NCI-H774 (cell line): ENCODE data around the gene MYH3.
"Not testable (repeated sequence)": the region's sequence is repeated elsewhere in the genome, so short reads cannot be mapped to it uniquely, and the experiment has no call there.

Experiments used
- DNase-seq: peaks from one replicate; lab custom pipeline; 2025; lab: John Stamatoyannopoulos, UW

Gene MYH3

DNA sequence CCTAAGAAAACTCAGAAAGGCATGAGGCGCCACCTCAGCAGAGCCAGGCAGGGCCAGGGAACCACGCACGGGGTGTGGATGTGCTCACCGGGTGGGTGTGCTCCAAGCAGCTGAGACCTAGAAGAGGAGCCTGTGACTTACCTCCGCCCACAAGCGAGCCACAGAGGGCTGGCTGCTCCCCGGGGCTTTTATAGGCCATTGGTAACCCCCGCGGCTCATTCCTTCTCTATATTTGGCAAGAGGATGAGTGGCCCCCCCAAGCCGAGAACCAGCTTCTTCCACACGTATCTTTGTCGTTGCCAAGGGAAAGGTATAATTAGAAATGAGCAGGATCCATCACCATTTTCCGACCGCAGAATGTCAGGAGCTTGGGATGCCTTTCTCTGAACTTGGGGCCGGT lies at the start of gene MYH3:
Gene MYH3 (minus strand): TSS at position 162 of the 400 bp plus-strand sequence. CDS start 2,245 bp downstream, outside the sequence.
- DNase-seq = no peak

DNA sequence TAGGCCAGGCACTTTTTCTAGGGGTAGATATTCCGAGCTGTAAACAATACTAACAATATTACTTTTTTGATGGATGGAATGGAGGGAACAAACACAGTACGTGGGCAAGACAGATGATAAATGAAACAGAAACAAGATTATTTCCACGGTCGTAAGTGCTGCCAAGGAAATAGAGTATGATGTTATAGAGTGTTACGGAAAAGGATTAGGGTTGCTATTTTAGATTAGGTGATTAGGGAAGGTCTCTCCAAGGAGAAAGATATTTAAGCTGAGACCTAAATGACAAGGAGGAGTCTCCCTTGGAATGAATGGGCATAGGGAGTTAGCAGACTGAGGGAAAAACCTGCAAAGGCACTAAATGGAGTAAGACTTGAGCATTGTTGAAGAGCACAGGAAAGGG lies 48.6 kb upstream of the MYH3 start:
- no peak for DNase-seq

- DNase-seq = no peak
These were observed 45.5 kb upstream of the MYH3 start for GRCh38 chr17:10702574-10702973.

GRCh38 chr17:10699856-10700255 lies 42.7 kb upstream of the MYH3 start:
- DNase-seq = no peak

DNA sequence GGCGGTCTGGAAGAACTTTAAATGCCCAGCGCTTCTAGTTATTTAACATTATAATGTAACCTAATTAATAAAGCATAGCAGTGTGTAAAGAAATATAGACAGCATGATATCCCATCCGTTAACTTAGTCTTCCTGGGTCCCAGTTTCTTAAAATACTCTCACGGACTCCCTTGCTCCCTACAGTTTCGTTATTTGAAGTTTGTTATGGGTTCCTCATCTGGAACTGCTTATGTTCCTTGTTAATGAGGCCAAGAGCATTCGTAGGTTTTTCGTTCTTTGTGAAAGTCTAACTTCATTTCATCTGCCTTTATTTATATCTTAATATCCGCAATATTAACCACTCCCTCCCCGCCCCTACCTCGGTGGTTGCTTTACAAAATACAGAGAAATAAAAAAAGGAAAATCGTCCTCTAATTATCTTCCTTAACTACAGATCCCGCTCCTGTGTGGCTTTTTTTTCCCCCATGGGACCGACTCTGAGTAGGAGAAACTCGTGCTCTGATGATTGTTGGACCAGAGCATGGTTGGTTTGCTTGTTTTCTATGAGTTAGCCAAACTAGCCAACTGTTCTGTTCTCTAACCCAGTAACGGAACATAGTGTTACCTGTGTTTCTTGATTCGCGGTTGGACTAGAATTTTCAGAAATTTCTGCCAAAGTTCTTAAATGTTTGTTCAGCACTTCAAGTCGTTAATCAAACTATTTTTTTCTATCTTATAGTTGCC lies 41.1 kb upstream of the MYH3 start:
- no peak for DNase-seq

- peak; percentile 78 for DNase-seq
These were observed 40.3 kb upstream of the MYH3 start, which contains the start of the genes ADPRM and SCO1 for GRCh38 chr17:10697092-10698081. Gene ADPRM (plus strand): TSS chr17:10697594. CDS start chr17:10704927, 7,333 bp downstream. Gene SCO1 (minus strand): TSS chr17:10697533. CDS start chr17:10697507, 26 bp downstream.

GRCh38 chr17:10695875-10696407 lies 38.8 kb upstream of the MYH3 start:
- DNase-seq = not testable (repeated sequence)

DNA sequence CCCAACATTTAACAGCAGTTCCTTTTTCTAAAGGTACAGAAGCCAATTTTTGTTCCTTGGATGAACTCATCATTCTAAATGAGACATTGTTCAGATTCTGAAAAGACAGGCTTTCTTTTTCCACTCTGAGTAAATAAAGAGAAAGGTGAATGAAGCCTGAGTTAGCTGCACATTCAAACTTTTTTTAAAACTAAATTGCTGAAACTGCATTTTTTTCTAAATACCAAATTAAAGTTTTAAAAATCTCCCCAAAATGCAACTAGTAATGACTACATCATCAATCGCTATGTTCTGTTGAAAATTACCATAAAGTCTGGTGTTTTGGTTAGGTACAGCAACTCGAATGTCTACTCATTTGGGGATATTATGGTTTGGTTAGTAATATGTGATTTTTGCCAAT lies 30.4 kb upstream of the MYH3 start:
- no peak for DNase-seq

DNA sequence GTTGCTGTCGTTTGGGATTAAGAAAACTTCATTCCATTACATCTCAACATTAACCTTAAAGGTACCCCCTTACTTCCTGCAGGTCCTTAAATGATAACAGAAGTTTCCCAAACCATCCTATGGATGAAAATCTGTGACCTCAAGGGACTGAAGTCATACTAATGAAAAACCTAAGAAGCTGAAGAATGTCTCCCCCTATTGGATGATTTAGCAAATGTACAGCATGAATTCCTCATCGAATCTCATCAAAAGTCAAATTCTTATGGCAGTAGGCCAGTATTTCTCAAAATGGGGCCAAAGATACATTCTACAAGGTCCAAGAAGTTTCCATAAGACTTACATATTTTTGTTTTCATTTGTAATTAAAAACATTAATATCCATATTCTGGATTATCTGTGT lies 26.7 kb upstream of the MYH3 start:
- no peak for DNase-seq

GRCh38 chr17:10681866-10682446 lies 24.8 kb upstream of the MYH3 start:
- DNase-seq = no peak

DNA sequence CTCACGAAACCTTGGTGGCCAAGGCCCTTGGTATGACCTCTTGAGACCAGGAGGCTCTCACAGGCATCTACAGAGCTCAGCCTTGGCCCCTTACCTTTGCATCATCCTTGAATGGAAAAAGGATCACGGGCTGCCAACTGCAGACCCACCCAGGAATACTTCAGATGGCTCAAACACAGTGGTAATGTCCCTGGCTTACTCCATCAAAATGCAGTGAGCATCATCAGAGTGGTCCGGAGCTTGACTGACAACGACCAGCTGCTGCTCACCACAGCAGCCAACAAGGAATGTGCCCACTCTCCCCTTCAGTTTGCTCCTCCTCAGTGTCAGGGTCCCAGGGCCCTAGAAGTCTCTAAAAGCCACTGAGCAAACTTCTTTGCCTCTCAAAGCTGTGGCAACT lies 17.6 kb upstream of the MYH3 start:
- DNase-seq = no peak

- no peak for DNase-seq
These were observed 16.2 kb upstream of the MYH3 start for GRCh38 chr17:10673312-10673711.

DNA sequence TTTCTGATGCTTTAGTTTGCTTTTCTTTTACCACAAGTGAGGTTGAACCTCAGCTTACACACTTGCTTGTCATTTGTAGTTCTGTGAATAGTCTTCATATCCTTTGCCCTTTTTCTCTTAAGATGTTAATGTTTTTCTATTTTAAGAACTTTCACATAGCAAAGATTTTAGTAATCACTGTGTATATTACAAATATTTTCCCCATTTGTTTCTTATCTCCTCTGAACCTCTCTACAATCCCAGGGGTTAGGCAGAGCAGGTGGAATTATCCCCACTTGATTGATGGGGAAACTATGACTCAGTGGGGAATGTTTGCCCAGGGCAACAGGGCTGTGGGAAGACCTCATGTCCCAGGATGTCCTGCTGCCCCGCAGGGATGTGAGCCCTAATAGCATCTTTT lies 11.7 kb upstream of the MYH3 start:
- DNase-seq = no peak

- no peak for DNase-seq
These were observed 9.8 kb upstream of the MYH3 start for GRCh38 chr17:10666906-10667305.

DNA sequence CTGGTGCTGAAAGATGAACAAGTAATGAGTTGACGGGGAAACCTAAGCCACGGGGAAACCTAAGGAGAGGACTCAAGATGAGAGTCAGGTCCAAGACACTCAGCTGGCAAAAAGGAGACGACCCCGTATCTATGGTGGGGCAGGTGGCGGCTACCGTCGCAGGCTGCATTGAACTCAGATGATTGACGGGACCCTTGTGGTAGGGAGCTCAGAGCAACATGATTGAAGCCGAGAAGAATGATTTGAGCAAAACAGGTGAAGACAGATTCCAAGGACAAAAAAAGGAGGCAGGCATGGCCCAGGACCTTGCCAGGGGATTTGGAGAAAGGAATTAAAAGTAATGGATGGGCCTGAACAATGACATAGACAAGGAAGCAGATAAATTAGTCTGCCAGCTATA lies 7.5 kb upstream of the MYH3 start:
- no peak for DNase-seq

DNA sequence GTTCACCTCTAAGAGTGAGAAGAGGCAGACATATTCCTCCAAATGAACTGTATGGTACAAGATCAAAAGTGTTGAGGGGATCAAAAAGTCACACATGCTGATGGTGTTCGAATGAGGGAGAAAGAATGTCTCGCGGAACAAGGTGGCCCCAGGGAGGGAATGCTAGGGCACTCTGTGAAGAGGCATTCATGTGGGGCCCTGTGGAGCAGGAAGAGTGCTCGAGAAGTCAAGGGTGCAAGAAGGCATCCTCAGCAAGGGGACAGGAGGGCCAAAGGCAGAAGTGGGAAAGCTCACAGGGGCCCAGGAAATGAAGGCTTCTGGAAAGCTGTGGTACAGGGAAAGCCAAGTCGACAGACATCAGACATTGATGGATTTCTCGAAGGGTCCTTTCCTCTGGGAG lies 6.1 kb upstream of the MYH3 start:
- DNase-seq = no peak

- no peak for DNase-seq
These were observed 4.3 kb upstream of the MYH3 start for GRCh38 chr17:10661437-10661836.

- no peak for DNase-seq
These were observed 770 bp upstream of the MYH3 start for GRCh38 chr17:10657879-10658278.

DNA sequence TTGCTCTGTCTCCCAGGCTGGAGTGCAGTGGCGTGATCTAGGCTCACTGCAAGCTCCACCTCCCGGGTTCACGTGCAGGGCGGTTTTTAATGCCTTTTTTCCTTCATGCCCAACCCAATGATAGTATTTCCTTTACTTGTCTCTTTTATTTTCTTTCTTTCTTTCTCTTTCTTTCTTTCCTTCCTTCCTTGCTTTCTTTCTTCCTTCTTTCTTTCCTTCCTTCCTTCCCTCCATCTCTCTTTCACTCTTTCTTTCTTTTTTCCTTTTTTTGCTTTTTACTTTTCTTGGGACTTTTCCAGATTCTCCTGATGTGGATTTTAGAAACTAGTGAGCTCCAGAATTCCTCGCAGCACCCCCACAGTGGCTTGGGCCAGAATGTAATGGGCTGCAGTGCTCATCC lies 3.1 kb downstream of the MYH3 start:
- DNase-seq = no peak

DNA sequence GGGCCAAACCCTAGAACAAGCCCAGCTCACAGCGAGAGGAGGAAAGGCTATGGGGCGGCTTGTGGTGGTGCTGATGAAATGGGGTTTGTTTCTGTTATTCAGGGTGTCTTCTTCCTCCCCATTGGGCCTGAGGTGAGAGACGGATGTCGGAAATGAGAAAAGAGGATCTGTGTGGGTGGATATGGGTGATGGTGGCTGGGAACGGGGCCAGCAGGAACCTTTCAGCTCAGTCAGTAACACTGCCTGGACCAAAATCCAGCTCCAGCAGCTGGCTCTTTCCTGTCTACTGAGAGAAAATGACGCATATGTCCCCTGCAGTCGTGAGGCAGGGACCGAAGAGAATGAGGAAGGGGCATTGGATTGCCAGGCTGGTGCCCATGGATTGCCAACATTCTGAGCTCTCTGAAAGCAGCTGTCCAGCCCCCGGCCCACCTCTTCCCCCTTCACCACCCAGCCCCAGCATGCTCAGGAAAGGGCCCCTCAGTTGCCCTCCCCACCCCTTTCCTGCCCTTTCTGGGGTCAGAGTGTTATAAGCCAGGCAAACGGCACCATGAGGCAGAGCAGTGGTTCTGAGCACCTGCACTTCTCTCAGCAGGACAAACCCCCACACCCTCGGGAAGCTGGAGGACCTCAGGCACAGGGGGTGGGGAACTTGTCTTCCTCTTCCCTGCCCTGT lies 4.0 kb downstream of the MYH3 start:
- DNase-seq = no peak

GRCh38 chr17:10651927-10652326 lies 5.2 kb downstream of the MYH3 start:
- DNase-seq = no peak

DNA sequence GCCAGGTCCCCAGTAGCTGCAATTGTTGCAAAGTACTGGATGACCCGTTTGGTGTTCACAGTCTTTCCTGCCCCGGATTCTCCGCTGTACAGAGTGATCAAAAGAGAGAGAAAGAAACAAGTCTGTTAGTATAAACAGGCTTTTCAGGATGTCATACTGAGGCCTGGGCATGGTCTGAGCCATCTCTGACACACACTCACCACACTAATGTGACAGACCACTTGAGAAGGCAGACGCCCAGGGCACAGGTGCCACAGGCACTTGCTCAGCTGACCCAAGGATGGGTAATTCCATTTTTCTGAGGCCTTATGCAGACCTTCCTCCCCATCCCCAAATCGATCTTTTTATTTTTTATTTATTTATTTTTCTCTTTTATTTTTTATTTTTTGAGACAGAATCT lies 7.5 kb downstream of the MYH3 start:
- no peak for DNase-seq
